ENCODE data around the gene ANKRD9.

DNA sequence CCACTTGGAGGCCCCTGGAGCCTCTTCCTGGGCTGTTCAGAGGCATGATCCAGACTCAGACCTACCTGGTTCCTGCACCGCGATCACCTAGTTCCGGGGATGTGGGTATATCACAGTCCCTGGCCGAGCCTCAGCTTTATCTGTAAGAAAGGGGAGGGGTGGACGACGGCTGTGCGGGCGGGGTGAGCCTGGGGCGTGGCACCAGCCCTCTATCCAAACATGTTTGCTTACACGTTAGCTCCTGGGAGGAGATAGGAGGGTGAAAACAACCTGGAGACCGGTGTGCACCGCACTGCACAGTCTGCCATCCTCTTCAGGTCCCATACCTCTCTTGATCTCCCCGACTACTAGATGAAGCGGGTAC, 1.2 kb downstream of the ANKRD9 start:
- TF ChIP-seq, protein P1, sequence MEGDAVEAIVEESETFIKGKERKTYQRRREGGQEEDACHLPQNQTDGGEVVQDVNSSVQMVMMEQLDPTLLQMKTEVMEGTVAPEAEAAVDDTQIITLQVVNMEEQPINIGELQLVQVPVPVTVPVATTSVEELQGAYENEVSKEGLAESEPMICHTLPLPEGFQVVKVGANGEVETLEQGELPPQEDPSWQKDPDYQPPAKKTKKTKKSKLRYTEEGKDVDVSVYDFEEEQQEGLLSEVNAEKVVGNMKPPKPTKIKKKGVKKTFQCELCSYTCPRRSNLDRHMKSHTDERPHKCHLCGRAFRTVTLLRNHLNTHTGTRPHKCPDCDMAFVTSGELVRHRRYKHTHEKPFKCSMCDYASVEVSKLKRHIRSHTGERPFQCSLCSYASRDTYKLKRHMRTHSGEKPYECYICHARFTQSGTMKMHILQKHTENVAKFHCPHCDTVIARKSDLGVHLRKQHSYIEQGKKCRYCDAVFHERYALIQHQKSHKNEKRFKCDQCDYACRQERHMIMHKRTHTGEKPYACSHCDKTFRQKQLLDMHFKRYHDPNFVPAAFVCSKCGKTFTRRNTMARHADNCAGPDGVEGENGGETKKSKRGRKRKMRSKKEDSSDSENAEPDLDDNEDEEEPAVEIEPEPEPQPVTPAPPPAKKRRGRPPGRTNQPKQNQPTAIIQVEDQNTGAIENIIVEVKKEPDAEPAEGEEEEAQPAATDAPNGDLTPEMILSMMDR (conservative IDR thresholded peaks at IDR 0.05 in 1 of 2, IDR thresholded peaks at IDR 0.05 in 1 of 2; ENCODE audit: low read depth in 1 of 2, low read length in 2 of 2), result no peak
- TF ChIP-seq EZH2 (IDR thresholded peaks at IDR 0.05; ENCODE audit: low read length, missing control alignments), result no peak

Measured in fibroblast of lung (primary cell).